AG04449 (cell line): ENCODE results near the gene MN1.

Experiments
- CTCF ChIA-PET: fragments of 350-600 bp; formaldehyde crosslinking; extraction: SDS; loops from one replicate; lab custom pipeline; 2021; ENCODE audit warnings: antibody characterized with exemption; lab: Yijun Ruan, JAX
- POLR2A ChIA-PET: fragments of 400-600, 350-600 bp; formaldehyde crosslinking; extraction: SDS; loops from one replicate; lab custom pipeline; 2020; ENCODE audit warnings: antibody characterized with exemption, inconsistent platforms; lab: Yijun Ruan, JAX
- DNase-seq: peaks from one replicate; pipeline ENCODE4 v3.0.0-alpha.2; 2010; ENCODE audit warnings: low read depth, low spot score
- H3K4me3 ChIP-seq: 2 replicates; pipeline ENCODE4 v1.5.1; 2011; ENCODE audit warnings: low read depth, mild to moderate bottlenecking, control low read depth, low read length
- TF ChIP-seq, protein P1 (sequence below): IDR thresholded peaks from one replicate; pipeline ENCODE4 v1.5.1; 2011; ENCODE audit warnings: mild to moderate bottlenecking, moderate library complexity, low read length, control low read depth, inconsistent platforms; ENCODE audit not compliant: insufficient read depth; ENCODE audit errors: missing control alignments

Gene MN1

DNA sequence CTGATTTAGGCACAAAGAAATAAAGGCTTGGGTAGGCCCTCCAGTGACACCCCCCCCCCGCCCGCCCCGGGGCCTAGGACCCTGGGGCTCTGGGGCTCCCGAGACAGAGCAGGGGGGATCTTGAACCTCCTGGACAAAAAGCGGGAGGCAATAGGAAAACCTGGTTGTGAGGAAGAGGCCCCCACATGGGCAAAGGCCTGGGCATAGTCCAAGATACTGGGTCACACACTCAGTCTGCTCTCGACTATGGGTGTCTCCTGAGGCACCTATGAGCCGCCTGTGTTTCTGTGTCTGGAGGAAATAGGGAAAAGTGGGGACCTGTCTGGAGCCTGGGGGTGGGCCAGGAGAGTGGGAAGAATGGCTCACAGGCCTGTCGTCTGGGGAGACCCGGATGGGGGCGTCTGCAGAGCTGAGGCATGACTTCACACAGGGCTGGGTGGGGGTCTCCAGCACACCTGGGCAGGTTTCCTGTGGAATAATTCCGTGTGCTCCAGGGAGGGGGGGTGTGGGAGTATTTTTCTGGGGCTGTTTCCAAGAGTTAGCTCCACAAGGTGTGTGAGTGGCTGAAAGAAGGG, 2.4 kb upstream of the MN1 start:
- CTCF ChIA-PET, result interaction anchor here (0.7 to 2.3 kb wide), 8 partner anchors 30 to 1125 kb away, joined by 3 to 12 read pairs (median 3); no protein-coding TSS in a partner anchor
- TF ChIP-seq, protein P1, sequence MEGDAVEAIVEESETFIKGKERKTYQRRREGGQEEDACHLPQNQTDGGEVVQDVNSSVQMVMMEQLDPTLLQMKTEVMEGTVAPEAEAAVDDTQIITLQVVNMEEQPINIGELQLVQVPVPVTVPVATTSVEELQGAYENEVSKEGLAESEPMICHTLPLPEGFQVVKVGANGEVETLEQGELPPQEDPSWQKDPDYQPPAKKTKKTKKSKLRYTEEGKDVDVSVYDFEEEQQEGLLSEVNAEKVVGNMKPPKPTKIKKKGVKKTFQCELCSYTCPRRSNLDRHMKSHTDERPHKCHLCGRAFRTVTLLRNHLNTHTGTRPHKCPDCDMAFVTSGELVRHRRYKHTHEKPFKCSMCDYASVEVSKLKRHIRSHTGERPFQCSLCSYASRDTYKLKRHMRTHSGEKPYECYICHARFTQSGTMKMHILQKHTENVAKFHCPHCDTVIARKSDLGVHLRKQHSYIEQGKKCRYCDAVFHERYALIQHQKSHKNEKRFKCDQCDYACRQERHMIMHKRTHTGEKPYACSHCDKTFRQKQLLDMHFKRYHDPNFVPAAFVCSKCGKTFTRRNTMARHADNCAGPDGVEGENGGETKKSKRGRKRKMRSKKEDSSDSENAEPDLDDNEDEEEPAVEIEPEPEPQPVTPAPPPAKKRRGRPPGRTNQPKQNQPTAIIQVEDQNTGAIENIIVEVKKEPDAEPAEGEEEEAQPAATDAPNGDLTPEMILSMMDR, result no peak
- H3K4me3 ChIP-seq, result no peak overlapping the region
- no peak for DNase-seq
- POLR2A ChIA-PET, result no interaction called here

DNA sequence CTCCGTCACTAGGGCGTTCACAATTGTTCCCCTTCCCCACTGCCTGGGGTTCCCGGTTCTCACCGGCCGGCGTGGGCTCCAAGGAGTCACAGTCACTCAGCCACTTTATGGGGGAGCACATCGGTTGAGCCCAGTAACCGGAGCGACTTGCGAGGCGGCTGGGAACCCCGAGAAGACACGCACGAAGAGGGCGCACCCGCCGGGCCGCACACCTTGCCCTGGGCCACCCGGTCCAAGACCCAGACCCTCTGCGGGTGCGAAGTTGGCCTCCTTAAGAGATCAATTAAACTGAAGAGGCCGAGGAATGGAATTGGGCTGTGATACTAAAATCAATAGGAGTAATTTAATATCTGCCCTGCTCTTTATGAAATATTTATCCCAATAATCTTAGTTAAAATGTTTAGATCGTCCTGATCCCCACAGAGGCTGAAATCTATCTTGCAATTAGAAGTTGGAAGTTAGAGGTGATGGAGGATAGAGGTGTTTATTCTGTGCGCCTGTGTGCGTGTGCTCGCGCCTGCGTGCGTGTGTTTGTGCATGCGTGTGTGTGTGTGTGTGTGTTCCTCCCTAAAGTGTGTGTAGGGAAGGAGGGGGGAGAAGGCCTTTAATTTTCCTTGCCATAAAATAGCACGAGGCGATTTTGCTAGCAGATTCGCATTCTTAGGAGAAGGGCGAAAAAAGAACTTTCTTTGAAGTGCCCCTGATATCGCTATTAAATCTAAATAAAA, 954 bp upstream of the MN1 start:
- ChIA-PET POLR2A (interaction anchor here (0.6 kb wide), 1 partner anchor 367 kb away, joined by 4 read pairs; no protein-coding TSS in a partner anchor), CTCF (interaction anchor here (0.7 to 1.4 kb wide), 3 partner anchors 1039 to 1046 kb away, joined by 3 to 4 read pairs (median 3); no protein-coding TSS in a partner anchor)
- TF ChIP-seq, protein P1, result no peak
- peak overlapping the region; percentile 77 for H3K4me3 ChIP-seq
- no peak for DNase-seq

GRCh38 chr22:27801202-27801615, 347 bp downstream of the MN1 start:
- ChIA-PET POLR2A (no interaction called here), CTCF (interaction anchor here (1.0 to 1.4 kb wide), 3 partner anchors 396 to 1044 kb away, joined by 3 to 9 read pairs (median 3); no protein-coding TSS in a partner anchor)
- peak overlapping the region; percentile 77 for H3K4me3 ChIP-seq
- TF ChIP-seq, protein P1, result no peak
- no peak for DNase-seq

DNA sequence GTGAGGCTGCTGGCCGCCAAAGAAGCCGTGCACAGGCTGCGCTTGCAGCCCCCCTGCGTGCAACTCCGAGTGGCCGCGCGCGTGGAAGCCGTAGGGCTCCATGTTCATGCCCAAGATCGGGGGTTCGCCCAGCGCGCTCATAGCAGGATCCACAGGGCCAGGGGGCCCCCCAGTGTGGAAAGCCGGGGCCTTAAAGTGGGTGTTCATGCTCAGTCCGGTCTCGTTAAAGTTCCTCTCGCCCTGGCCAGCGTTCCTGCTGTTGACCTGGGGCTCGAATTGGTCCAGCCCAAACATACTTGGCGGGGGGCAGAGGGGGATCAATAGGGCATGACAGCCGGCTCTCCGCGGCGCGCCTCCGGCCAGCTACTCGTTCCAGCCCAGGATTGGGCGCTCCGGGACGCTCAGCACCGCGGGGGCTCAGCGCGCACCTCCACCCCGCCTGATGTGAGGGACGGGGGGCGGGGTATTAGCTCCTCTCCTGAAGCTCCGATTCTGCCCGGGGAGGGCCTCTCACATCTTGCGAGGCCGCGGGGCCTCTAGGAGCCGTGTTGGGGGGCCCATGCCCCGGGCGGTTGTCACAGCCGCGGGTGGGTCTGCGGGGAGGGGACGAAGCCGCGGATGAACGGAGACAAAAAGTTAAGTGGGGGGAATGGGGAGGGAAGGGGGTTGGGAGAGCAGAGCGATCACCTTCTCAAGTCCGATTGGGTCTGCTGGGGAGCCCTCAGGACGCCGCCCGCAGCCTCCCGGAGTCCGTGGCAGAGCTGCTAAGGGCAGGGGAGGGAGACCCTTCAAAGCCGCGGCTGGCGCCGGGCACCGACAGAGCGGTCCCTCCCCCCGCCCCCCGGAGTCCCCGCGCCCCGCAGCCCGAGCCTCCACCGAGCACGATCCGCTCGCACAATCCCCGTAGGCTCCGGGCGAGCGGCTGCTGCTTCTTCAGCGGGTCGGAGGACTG, 1.0 kb downstream of the MN1 start:
- CTCF ChIA-PET, result interaction anchor here (1.2 to 1.4 kb wide), 2 partner anchors 395 to 1037 kb away, joined by 3 to 9 read pairs; no protein-coding TSS in a partner anchor
- H3K4me3 ChIP-seq, result peak overlapping the region; percentile 77
- TF ChIP-seq, protein P1, result no peak

GRCh38 chr22:27799827-27800249, 1.7 kb downstream of the MN1 start:
- ChIA-PET POLR2A (no interaction called here), CTCF (interaction anchor here (1.2 kb wide), 1 partner anchor 394 kb away, joined by 9 read pairs; no protein-coding TSS in a partner anchor)
- H3K4me3 ChIP-seq, result peak overlapping the region; percentile 77
- no peak for DNase-seq
- TF ChIP-seq, protein P1, result no peak

More for the DNA sequence above, 1.0 kb downstream of the MN1 start:
- POLR2A ChIA-PET, result no interaction called here
- no peak for DNase-seq
